MM.1S (cell line): ENCODE results near the gene MON2.

Experiments
- CTCF ChIP-seq: fragments of 300-600 bp; sonication (generic); IDR thresholded peaks from 2 replicates; pipeline ENCODE4 v1.5.1; 2016; ENCODE audit warnings: antibody characterized with exemption, low read length, mixed read lengths
- EZH2phosphoT487 ChIP-seq: fragments of 300-600 bp; sonication (generic); IDR thresholded peaks from 2 replicates; pipeline ENCODE4 v1.6.1; 2018; ENCODE audit warnings: antibody characterized with exemption, low read length

- no peak for TF ChIP-seq CTCF
- TF ChIP-seq EZH2phosphoT487: no peak
Measured at GRCh38 chr12:62576503-62576902, 109.9 kb downstream of the MON2 start.
